ENCODE results near the gene ZGPAT. TPM values are rescaled to one million over a fixed set of nuclear protein-coding genes. Genes with fewer than 3 reads are reported as not detected.

The ZGPAT gene
- total RNA-seq, 1 donor, result 18.8 TPM

DNA sequence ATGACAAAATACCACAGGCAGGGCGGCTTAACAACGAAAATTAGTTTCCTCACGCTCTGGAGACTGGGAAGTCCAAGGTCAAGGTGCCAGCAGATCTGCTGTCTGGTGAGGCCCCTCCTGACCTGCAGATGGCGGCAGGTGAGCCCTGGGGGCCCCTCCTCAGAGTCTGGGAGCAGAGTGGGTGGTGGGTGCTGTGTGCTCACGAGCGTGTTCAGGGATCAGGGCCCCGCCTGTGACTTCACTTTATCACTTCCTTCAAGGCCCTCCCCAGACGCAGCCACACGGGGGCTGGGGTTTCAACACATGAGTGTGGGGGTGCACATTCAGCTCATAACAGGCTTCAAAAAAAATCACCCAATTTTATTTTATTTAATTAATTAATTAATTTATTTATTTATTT is 71.0 kb downstream of the ZGPAT start:
- Histone ChIP-seq H4K20me1 (ENCODE audit: insufficient read depth, low read length) (no peaks in the 10 kb centered on the region), H3K4me2 (ENCODE audit: insufficient read depth, low read length) (no peak overlapping the region), H3K4me1 (ENCODE audit: insufficient read depth, low read length) (no peaks in the 10 kb centered on the region), H3K4me3 (ENCODE audit: insufficient read depth, low read length) (no peak overlapping the region), H3K27me3 (ENCODE audit: insufficient read depth, low read length) (no peaks in the 10 kb centered on the region), H3K79me2 (ENCODE audit: insufficient read depth, low read length) (no peaks in the 10 kb centered on the region), H2AFZ (ENCODE audit: low read length) (no peak overlapping the region), H3K27ac (ENCODE audit: low read depth, low read length) (no peak overlapping the region), H3K36me3 (ENCODE audit: insufficient read depth, low read length) (no peaks in the 10 kb centered on the region), H3K9me3 (ENCODE audit: low read depth, low read length) (no peaks in the 10 kb centered on the region)
- TF ChIP-seq, protein P1, sequence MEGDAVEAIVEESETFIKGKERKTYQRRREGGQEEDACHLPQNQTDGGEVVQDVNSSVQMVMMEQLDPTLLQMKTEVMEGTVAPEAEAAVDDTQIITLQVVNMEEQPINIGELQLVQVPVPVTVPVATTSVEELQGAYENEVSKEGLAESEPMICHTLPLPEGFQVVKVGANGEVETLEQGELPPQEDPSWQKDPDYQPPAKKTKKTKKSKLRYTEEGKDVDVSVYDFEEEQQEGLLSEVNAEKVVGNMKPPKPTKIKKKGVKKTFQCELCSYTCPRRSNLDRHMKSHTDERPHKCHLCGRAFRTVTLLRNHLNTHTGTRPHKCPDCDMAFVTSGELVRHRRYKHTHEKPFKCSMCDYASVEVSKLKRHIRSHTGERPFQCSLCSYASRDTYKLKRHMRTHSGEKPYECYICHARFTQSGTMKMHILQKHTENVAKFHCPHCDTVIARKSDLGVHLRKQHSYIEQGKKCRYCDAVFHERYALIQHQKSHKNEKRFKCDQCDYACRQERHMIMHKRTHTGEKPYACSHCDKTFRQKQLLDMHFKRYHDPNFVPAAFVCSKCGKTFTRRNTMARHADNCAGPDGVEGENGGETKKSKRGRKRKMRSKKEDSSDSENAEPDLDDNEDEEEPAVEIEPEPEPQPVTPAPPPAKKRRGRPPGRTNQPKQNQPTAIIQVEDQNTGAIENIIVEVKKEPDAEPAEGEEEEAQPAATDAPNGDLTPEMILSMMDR (IDR thresholded peaks at IDR 0.05; ENCODE audit: extremely low read depth, low read depth, low read length), result no peak
- DNase-seq (ENCODE audit: insufficient read length, low spot score, missing footprints), result peak; percentile 73

DNA sequence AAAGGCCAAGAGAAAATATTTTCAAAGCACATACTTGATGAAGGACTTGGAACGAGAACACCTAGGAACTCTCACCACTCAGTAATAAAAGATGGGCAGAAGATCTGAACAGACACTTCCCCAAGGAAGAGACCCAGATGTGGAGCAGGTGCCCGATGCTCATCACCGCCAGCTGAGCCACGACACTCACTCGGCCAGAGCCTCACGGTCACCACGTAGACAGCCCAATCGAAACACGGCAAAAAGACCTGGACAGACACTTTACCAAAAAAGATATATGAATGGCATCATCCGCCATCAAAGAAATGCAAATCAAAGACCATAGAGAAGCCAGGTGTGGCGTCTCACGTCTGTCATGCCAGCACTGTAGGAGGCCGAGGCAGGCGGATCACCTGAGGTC is 73.3 kb downstream of the ZGPAT start:
- no peak overlapping the region for H2AFZ ChIP-seq (ENCODE audit: low read length)
- H3K4me3 ChIP-seq (ENCODE audit: insufficient read depth, low read length), result no peak overlapping the region
- H3K27me3 ChIP-seq (ENCODE audit: insufficient read depth, low read length), result no peaks in the 10 kb centered on the region
- TF ChIP-seq, protein P1 (IDR thresholded peaks at IDR 0.05; ENCODE audit: extremely low read depth, low read depth, low read length), result no peak
- no peaks in the 10 kb centered on the region for H4K20me1 ChIP-seq (ENCODE audit: insufficient read depth, low read length)
- no peaks in the 10 kb centered on the region for H3K36me3 ChIP-seq (ENCODE audit: insufficient read depth, low read length)
- no peaks in the 10 kb centered on the region for H3K9me3 ChIP-seq (ENCODE audit: low read depth, low read length)
- no peak overlapping the region for H3K4me2 ChIP-seq (ENCODE audit: insufficient read depth, low read length)
- H3K27ac ChIP-seq (ENCODE audit: low read depth, low read length), result no peak overlapping the region
- no peaks in the 10 kb centered on the region for H3K4me1 ChIP-seq (ENCODE audit: insufficient read depth, low read length)
- H3K79me2 ChIP-seq (ENCODE audit: insufficient read depth, low read length), result no peaks in the 10 kb centered on the region
- peak; percentile 25 for DNase-seq (ENCODE audit: insufficient read length, low spot score, missing footprints)

DNA sequence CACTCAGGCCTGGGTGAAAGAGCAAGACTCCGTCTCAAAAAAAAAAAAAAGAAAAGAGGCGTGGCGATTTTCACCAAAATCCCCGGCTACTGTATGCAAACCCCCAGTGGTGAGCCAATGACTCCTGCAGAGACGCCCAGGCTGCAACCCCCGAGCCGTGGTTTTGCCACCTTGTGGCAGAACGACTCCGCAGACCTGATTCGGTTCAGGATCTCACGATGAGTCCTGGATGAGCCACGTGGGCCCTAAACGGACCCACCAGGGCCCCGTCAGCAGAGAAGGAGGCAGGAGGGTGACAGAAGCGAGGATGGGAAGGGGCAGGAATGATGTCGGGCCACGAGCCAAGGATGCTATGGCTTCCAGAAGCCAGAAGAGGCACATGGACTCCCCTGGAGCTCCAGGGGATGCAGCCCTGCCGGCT is 74.2 kb downstream of the ZGPAT start:
- peak; percentile 42 for DNase-seq (ENCODE audit: insufficient read length, low spot score, missing footprints)
- TF ChIP-seq, protein P1 (IDR thresholded peaks at IDR 0.05; ENCODE audit: extremely low read depth, low read depth, low read length), result no peak
- H3K4me3 ChIP-seq (ENCODE audit: insufficient read depth, low read length), result no peak overlapping the region
- no peak overlapping the region for H3K4me2 ChIP-seq (ENCODE audit: insufficient read depth, low read length)
- no peaks in the 10 kb centered on the region for H3K36me3 ChIP-seq (ENCODE audit: insufficient read depth, low read length)
- H3K4me1 ChIP-seq (ENCODE audit: insufficient read depth, low read length), result no peaks in the 10 kb centered on the region
- no peaks in the 10 kb centered on the region for H3K79me2 ChIP-seq (ENCODE audit: insufficient read depth, low read length)
- H4K20me1 ChIP-seq (ENCODE audit: insufficient read depth, low read length), result no peaks in the 10 kb centered on the region
- no peak overlapping the region for H3K27ac ChIP-seq (ENCODE audit: low read depth, low read length)
- no peak overlapping the region for H2AFZ ChIP-seq (ENCODE audit: low read length)
- H3K27me3 ChIP-seq (ENCODE audit: insufficient read depth, low read length), result no peaks in the 10 kb centered on the region
- no peaks in the 10 kb centered on the region for H3K9me3 ChIP-seq (ENCODE audit: low read depth, low read length)

DNA sequence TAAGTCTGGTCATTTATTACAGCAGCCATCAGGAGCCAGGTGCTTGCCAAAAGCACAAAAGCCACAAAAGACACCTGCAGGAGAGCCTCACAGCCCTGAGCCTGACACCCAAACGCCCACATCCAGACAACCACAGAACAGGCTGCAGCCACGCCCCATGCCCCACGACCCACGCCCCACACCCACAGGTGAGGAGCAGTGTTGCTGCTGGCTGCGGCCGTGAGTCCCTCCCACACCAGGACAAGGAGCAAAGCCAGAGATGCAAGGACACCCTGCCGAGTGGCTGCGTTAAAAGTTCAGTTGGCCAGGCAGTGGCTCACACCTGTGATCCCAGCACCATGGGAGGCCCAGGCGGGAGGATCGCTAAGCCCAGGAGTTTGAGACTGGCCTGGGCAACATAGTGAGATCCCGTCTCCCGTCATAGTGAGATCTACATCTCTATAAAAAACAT is 74.7 kb downstream of the ZGPAT start:
- Histone ChIP-seq H3K36me3 (ENCODE audit: insufficient read depth, low read length) (no peaks in the 10 kb centered on the region), H3K9me3 (ENCODE audit: low read depth, low read length) (no peaks in the 10 kb centered on the region), H3K27ac (ENCODE audit: low read depth, low read length) (no peak overlapping the region), H3K4me1 (ENCODE audit: insufficient read depth, low read length) (no peaks in the 10 kb centered on the region), H3K4me3 (ENCODE audit: insufficient read depth, low read length) (no peak overlapping the region), H3K4me2 (ENCODE audit: insufficient read depth, low read length) (no peak overlapping the region), H2AFZ (ENCODE audit: low read length) (no peak overlapping the region), H3K79me2 (ENCODE audit: insufficient read depth, low read length) (no peaks in the 10 kb centered on the region), H3K27me3 (ENCODE audit: insufficient read depth, low read length) (no peaks in the 10 kb centered on the region), H4K20me1 (ENCODE audit: insufficient read depth, low read length) (no peaks in the 10 kb centered on the region)
- DNase-seq (ENCODE audit: insufficient read length, low spot score, missing footprints), result no peak
- TF ChIP-seq, protein P1 (IDR thresholded peaks at IDR 0.05; ENCODE audit: extremely low read depth, low read depth, low read length), result no peak

All from osteoblast (primary cell).